AG04450 (cell line): ENCODE results near the gene LATS1. TPM values are rescaled to one million over a fixed set of nuclear protein-coding genes. Genes with fewer than 3 reads are reported as not detected.
A peak's percentile ranks its signal among the peaks of the same experiment; 100 is the strongest.

Experiments used
- CTCF ChIA-PET: fragments of 300-600, 350-600 bp; formaldehyde crosslinking; extraction: SDS; loops from one replicate; lab custom pipeline; 2022; ENCODE audit warnings: antibody characterized with exemption, inconsistent platforms; lab: Charles Lee
- POLR2A ChIA-PET: fragments of 350-600 bp; formaldehyde crosslinking; extraction: SDS; loops from one replicate; lab custom pipeline; 2021; ENCODE audit warnings: antibody characterized with exemption, inconsistent platforms; lab: Yijun Ruan, JAX
- DNase-seq: peaks from one replicate; pipeline ENCODE4 v3.0.0-alpha.2; 2011; ENCODE audit warnings: low read depth, low spot score
- H3K27ac ChIP-seq: one replicate; pipeline ENCODE4 v1.5.1; 2012; ENCODE audit warnings: low read depth, low read length, control low read depth
- H3K27me3 ChIP-seq: one replicate; pipeline ENCODE4 v1.6.0; 2012; ENCODE audit warnings: low read length; ENCODE audit not compliant: control insufficient read depth, insufficient read depth
- H3K4me3 ChIP-seq: 2 replicates; pipeline ENCODE4 v1.5.1; 2011; ENCODE audit warnings: mild to moderate bottlenecking, low read depth, low read length, control low read depth
- H3K9me3 ChIP-seq: 2 replicates; pipeline ENCODE4 v1.5.1; 2012; ENCODE audit warnings: low read length; ENCODE audit not compliant: control insufficient read depth, insufficient read depth
- polyA plus RNA-seq: library from polyadenylated mRNA; depleted of rRNA; stranded (reverse); fragments of >200 nt; gene quantifications from 2 replicates; pipeline ENCODE4 v1.2.3, GENCODE V29; 2011
- TF ChIP-seq, protein P1 (sequence below): IDR thresholded peaks from 2 replicates; pipeline ENCODE4 v1.5.1; 2011; ENCODE audit warnings: low read depth, low read length, control low read depth, inconsistent platforms

Gene LATS1
- polyA plus RNA-seq, 1 experiment, result 17.6 TPM

DNA sequence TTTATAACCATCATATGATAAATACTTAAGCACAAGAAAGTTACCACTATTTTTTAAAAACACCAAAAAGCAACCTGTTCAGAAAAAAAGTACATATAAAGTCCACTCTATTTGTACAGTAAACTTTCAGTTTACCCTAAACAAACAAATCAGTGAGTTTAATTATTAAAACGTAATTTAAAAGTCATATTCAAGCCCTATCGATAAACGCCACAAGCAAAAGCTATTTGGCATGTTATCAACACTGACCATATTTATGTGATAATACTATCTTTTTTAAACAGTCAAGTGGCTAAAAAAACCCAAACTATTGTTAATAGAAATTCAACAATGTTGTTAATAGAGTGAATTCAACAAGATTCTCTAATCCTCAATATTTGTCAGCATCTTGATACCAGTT is 71.3 kb downstream of the LATS1 start:
- CTCF ChIA-PET, result interaction anchor here (0.7 kb wide), 1 partner anchor 111 kb away, joined by 4 read pairs; no protein-coding TSS in a partner anchor
- POLR2A ChIA-PET, result no interaction called here
- DNase-seq, result no peak
- Histone ChIP-seq H3K27me3 (no peaks in the 10 kb centered on the region), H3K27ac (no peak overlapping the region), H3K4me3 (peak overlapping the region; percentile 92), H3K9me3 (no peaks in the 10 kb centered on the region; the same call in 1 of the 2 replicates)
- TF ChIP-seq, protein P1, sequence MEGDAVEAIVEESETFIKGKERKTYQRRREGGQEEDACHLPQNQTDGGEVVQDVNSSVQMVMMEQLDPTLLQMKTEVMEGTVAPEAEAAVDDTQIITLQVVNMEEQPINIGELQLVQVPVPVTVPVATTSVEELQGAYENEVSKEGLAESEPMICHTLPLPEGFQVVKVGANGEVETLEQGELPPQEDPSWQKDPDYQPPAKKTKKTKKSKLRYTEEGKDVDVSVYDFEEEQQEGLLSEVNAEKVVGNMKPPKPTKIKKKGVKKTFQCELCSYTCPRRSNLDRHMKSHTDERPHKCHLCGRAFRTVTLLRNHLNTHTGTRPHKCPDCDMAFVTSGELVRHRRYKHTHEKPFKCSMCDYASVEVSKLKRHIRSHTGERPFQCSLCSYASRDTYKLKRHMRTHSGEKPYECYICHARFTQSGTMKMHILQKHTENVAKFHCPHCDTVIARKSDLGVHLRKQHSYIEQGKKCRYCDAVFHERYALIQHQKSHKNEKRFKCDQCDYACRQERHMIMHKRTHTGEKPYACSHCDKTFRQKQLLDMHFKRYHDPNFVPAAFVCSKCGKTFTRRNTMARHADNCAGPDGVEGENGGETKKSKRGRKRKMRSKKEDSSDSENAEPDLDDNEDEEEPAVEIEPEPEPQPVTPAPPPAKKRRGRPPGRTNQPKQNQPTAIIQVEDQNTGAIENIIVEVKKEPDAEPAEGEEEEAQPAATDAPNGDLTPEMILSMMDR, result no peak

GRCh38 chr6:149642829-149643580 is 74.9 kb downstream of the LATS1 start:
- Histone ChIP-seq H3K9me3 (no peaks in the 10 kb centered on the region; the same call in 1 of the 2 replicates), H3K27me3 (no peaks in the 10 kb centered on the region), H3K27ac (no peak overlapping the region), H3K4me3 (no peak overlapping the region)
- ChIA-PET CTCF (no interaction called here), POLR2A (no interaction called here)
- TF ChIP-seq, protein P1, result no peak
- DNase-seq, result no peak

GRCh38 chr6:149636124-149636523 is 81.8 kb downstream of the LATS1 start:
- Histone ChIP-seq H3K27ac (no peak overlapping the region), H3K9me3 (no peaks in the 10 kb centered on the region; the same call in 1 of the 2 replicates), H3K27me3 (no peaks in the 10 kb centered on the region), H3K4me3 (no peak overlapping the region)
- ChIA-PET CTCF (no interaction called here), POLR2A (no interaction called here)
- peak; percentile 10 for DNase-seq
- TF ChIP-seq, protein P1, result no peak

- no peaks in the 10 kb centered on the region for H3K27me3 ChIP-seq
- no peak overlapping the region for H3K27ac ChIP-seq
- DNase-seq, result no peak
- TF ChIP-seq, protein P1, result no peak
- no peak overlapping the region for H3K4me3 ChIP-seq
- POLR2A ChIA-PET, result no interaction called here
- no peaks in the 10 kb centered on the region for H3K9me3 ChIP-seq
- CTCF ChIA-PET, result no interaction called here
Measured at GRCh38 chr6:149634315-149634714, 83.6 kb downstream of the LATS1 start.

DNA sequence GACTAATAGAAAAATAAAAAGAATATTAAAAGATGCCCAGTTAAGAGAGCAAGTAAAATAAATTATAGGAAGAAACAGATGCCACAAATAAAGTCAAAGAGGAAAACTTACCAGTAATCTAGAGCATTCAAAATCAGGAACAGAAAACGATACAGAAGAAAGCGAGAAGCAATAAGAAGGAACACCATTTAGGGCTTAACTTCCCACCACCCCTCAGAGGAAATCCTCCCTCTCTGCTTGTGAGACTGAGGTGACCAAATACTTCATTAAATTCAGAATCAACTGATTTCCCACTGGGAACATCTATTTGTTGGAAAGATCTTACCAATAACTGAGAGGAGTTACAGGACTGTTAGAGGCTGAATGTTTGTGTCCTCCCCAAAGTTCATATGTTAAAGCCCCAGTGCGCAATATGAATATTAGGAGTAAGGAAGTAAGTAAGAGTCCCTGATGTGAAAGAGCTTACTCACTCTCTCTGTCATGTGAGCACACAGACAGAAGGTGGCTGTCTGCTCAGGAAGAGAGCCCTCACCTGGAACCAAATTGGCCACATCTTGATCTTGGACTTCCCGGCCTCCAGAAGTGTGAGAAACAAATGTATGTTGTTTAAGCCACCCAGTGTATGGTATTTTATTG is 88.9 kb downstream of the LATS1 start:
- no peaks in the 10 kb centered on the region for H3K9me3 ChIP-seq
- no peak overlapping the region for H3K27ac ChIP-seq
- ChIA-PET CTCF (no interaction called here), POLR2A (no interaction called here)
- TF ChIP-seq, protein P1, result no peak
- no peak for DNase-seq
- no peaks in the 10 kb centered on the region for H3K27me3 ChIP-seq
- H3K4me3 ChIP-seq, result no peak overlapping the region
